Transverse colon (tissue), 4 donors: ENCODE results near the gene GLS2. TPM values are rescaled to one million over a fixed set of nuclear protein-coding genes. Genes with fewer than 3 reads are reported as not detected.
A peak's percentile ranks its signal among the peaks of the same experiment; 100 is the strongest.
"Not testable (repeated sequence)": the region's sequence is repeated elsewhere in the genome, so short reads cannot be mapped to it uniquely, and the experiment has no call there.

Source experiments
- DNase-seq: peaks from one replicate; pipeline ENCODE4 v3.0.0-alpha.2; 2019
- H3K27ac ChIP-seq, 4 donors: fragments of 200-600 bp; sonication (generic); 2 replicates each; pipeline ENCODE4 v1.5.1; 2016 to 2018; ENCODE audit warnings: inconsistent platforms in 4 of 4
- H3K27me3 ChIP-seq: fragments of 200-600 bp; sonication (generic); 2 replicates; pipeline ENCODE4 v1.5.1; 2017; ENCODE audit warnings: inconsistent platforms
- H3K36me3 ChIP-seq, 4 donors: fragments of 200-600 bp; sonication (generic); 2 replicates each; pipeline ENCODE4 v1.5.1; 2017 to 2019; ENCODE audit warnings: inconsistent platforms in 4 of 4
- H3K4me1 ChIP-seq, 4 donors: fragments of 200-600 bp; sonication (generic); 2 replicates each; pipeline ENCODE4 v1.5.1; 2017 to 2020; ENCODE audit warnings: inconsistent platforms in 4 of 4
- H3K4me3 ChIP-seq, 4 donors: fragments of 200-600 bp; sonication (generic); 1 replicate in 1 of 4; 2 replicates in 3 of 4; pipeline versions ENCODE4 v1.5.1 to v1.6.1; 2017 to 2019; ENCODE audit warnings: inconsistent platforms in 4 of 4
- H3K9me3 ChIP-seq, 2 donors: fragments of 200-600 bp; sonication (generic); 2 replicates each; pipeline ENCODE4 v1.5.1; 2017 to 2019; ENCODE audit warnings: inconsistent platforms in 2 of 2
- EP300 ChIP-seq: sonication (generic); formaldehyde crosslinking; IDR thresholded peaks from one replicate; pipeline ENCODE4 v1.6.1; 2017; ENCODE audit warnings: antibody characterized with exemption, low read depth
- POLR2A ChIP-seq: fragments of 450-650 bp; IDR thresholded peaks from one replicate; pipeline ENCODE4 v1.6.1; 2016; ENCODE audit warnings: antibody characterized with exemption, mild to moderate bottlenecking, moderate library complexity
- POLR2AphosphoS5 ChIP-seq, 3 donors: sonication (generic); formaldehyde crosslinking; IDR thresholded peaks; one replicate each; pipeline ENCODE4 v1.6.1; 2016; ENCODE audit warnings: antibody characterized with exemption in 3 of 3
- WGBS, 2 donors: methylation state at CpG; one replicate each; pipeline ENCODE4 v1.1.5; 2018; ENCODE audit warnings: low coverage in 1 of 2; 5-methylcytosine and 5-hydroxymethylcytosine counted together
- in situ Hi-C, 4 donors: fragments of 200-750 bp; cut with MboI; loops; one replicate each; pipeline versions ENCODE4 v1.15.0 to v1.15.1; 2017; ENCODE audit warnings: low sequenced_read_pairs in 3 of 4, low pct_ligation_motif_present in 1 of 4, low pct_unique_long_range_greater_than_20kb in 1 of 4
- intact Hi-C: fragments of 100-400 bp; cut with DNase I; formaldehyde crosslinking; loops from one replicate; pipeline ENCODE4 v1.15.1; 2023; ENCODE audit warnings: low total_unique reads
- total RNA-seq, 4 donors: library from RNA; depleted of rRNA; stranded (reverse); fragments of >200 nt; gene quantifications; one replicate each; pipeline ENCODE4 v1.1.0, GENCODE V29; 2016
- TF ChIP-seq, protein P1 (sequence below), 5 experiments: fragments of 200-600 bp in 3 of 5; fragments of 450-650 bp in 2 of 5; sonication (generic) in 3 of 5; IDR thresholded peaks; 1 replicate in 2 of 5; 2 replicates in 3 of 5; pipeline ENCODE4 v1.5.1; 2016 to 2017; ENCODE audit warnings: antibody characterized with exemption in 5 of 5, inconsistent platforms in 3 of 5, mild to moderate bottlenecking in 2 of 5, moderate library complexity in 1 of 5

Gene GLS2
- total RNA-seq, 4 donors from 2014 or later, result 0.41 to 0.95 TPM; not detected in 2

DNA sequence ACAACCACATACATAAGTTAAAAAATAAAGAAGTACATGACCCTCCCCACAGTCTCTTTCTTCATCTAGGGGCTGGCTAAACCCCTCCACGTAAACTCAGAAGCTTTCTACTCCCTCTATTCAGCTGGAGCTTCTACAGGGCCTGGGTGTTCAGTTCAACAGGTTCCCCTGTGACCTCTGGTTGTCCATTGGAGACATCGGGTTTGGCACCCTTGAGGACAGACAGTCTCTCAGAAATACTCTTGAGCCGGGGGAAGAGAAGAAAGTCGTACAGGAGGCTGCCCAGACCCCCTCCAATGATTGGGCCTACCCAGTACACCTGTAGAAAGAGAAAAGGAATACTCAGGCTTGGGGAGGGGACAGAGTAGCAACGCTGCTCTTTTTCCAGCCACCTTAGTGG, 36.8 kb downstream of the GLS2 start:
- TF ChIP-seq, protein P1, sequence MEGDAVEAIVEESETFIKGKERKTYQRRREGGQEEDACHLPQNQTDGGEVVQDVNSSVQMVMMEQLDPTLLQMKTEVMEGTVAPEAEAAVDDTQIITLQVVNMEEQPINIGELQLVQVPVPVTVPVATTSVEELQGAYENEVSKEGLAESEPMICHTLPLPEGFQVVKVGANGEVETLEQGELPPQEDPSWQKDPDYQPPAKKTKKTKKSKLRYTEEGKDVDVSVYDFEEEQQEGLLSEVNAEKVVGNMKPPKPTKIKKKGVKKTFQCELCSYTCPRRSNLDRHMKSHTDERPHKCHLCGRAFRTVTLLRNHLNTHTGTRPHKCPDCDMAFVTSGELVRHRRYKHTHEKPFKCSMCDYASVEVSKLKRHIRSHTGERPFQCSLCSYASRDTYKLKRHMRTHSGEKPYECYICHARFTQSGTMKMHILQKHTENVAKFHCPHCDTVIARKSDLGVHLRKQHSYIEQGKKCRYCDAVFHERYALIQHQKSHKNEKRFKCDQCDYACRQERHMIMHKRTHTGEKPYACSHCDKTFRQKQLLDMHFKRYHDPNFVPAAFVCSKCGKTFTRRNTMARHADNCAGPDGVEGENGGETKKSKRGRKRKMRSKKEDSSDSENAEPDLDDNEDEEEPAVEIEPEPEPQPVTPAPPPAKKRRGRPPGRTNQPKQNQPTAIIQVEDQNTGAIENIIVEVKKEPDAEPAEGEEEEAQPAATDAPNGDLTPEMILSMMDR (IDR thresholded peaks at IDR 0.05), result no peak
- TF ChIP-seq POLR2A (no peak), POLR2AphosphoS5 (IDR thresholded peaks at IDR 0.05) (no peak), EP300 (no peak)
- WGBS, 2 donors, result 0 to 98% methylated on average over 1 to 5 of the region's 5 CpGs
- intact Hi-C loops (no loop called here), in situ Hi-C loops (loop anchor here in 1 of 4 donors (25.0 kb wide), 1 partner anchor 114 kb away; the partner anchor contains the start of genes IL23A and PAN2)
- no peaks in the 10 kb centered on the region for H3K27me3 ChIP-seq
- no peak for DNase-seq
- H3K4me1 ChIP-seq, result peaks cover 3 to 15% (median 11%) of the 10 kb centered on the region in 4 donors
- H3K4me3 ChIP-seq, result no peak overlapping the region
- H3K9me3 ChIP-seq, result no peaks in the 10 kb centered on the region
- H3K36me3 ChIP-seq, result no peaks in the 10 kb centered on the region
- no peak overlapping the region for H3K27ac ChIP-seq

DNA sequence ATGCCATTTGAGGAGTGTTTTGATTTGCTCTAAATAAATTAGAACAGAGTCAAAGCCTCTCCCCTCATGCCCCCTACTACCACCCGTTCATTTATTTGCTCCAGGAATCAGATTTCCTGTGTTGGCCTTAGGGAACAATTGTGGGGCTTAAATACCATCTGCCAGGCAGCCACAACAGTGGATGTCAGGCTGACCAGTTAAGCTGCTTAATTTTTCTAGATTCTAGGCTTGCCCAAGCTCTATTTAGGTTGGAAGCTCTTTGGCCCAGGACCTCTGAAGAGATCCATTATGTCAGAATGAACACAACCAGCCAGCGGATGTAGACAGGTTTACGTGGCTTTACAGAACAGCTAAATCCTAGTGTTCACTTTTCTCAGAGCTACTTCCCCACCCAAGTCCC, 37.7 kb downstream of the GLS2 start:
- TF ChIP-seq POLR2A (no peak), POLR2AphosphoS5 (IDR thresholded peaks at IDR 0.05) (no peak), EP300 (no peak)
- TF ChIP-seq, protein P1 (IDR thresholded peaks at IDR 0.05), result no peak
- 83 to 93% methylated on average over 1 to 3 of the region's 3 CpGs for WGBS, 2 donors
- no peak for DNase-seq
- peaks cover 3 to 15% (median 11%) of the 10 kb centered on the region in 4 donors for H3K4me1 ChIP-seq
- in situ Hi-C loops (loop anchor here in 1 of 4 donors (25.0 kb wide), 1 partner anchor 113 kb away; the partner anchor contains the start of genes IL23A and PAN2), intact Hi-C loops (no loop called here)
- no peaks in the 10 kb centered on the region for H3K36me3 ChIP-seq
- peak overlapping the region in 2 of 4 donors; percentile 92 to 93 for H3K27ac ChIP-seq
- H3K4me3 ChIP-seq, result no peak overlapping the region
- no peaks in the 10 kb centered on the region for H3K27me3 ChIP-seq
- H3K9me3 ChIP-seq, result no peaks in the 10 kb centered on the region

GRCh38 chr12:56449622-56449984, 38.4 kb downstream of the GLS2 start:
- intact Hi-C loops (no loop called here), in situ Hi-C loops (no loop called here)
- H3K4me1 ChIP-seq, result peaks cover 3 to 15% (median 11%) of the 10 kb centered on the region in 4 donors
- no peak for TF ChIP-seq EP300
- TF ChIP-seq, protein P1 (IDR thresholded peaks at IDR 0.05), result no peak
- no peak for TF ChIP-seq POLR2A
- no peak for TF ChIP-seq POLR2AphosphoS5 (IDR thresholded peaks at IDR 0.05)
- H3K4me3 ChIP-seq, result peak overlapping the region in 3 of 4 donors; percentile 71 to 94 (median 78)
- H3K9me3 ChIP-seq, result no peaks in the 10 kb centered on the region
- no peaks in the 10 kb centered on the region for H3K36me3 ChIP-seq
- no peaks in the 10 kb centered on the region for H3K27me3 ChIP-seq
- no peak for DNase-seq
- WGBS, 2 donors, result 29 to 30% methylated on average over 4 to 5 of the region's 5 CpGs
- peak overlapping the region; percentile 86 to 93 (median 92) for H3K27ac ChIP-seq

GRCh38 chr12:56448860-56449621, 38.9 kb downstream of the GLS2 start, which contains the start of gene TIMELESS:
Gene TIMELESS (minus strand): TSS chr12:56449426. CDS start chr12:56434170, 15,256 bp downstream.
- peak; percentile 92 for DNase-seq
- Histone ChIP-seq H3K4me3 (peak within 1 kb of the TSS; percentile 47 to 94 (median 74)), H3K27ac (peak within 1 kb of the TSS; percentile 86 to 93 (median 92)), H3K27me3 (no peaks in the 10 kb centered on the region), H3K36me3 (no peaks in the 10 kb centered on the region), H3K9me3 (no peaks in the 10 kb centered on the region), H3K4me1 (peaks cover 3 to 15% (median 11%) of the 10 kb centered on the region in 4 donors)
- TF ChIP-seq, protein P1 (IDR thresholded peaks at IDR 0.05), result peak in 2 of 5 experiments; percentile 37 to 53
- TF ChIP-seq EP300, result no peak
- TF ChIP-seq POLR2A, result peak; percentile 68
- peak; percentile 77 to 88 (median 80) for TF ChIP-seq POLR2AphosphoS5 (IDR thresholded peaks at IDR 0.05)
- intact Hi-C loops, result no loop called here
- in situ Hi-C loops, result no loop called here
- WGBS, 2 donors, result 0% methylated on average over 8 to 58 of the region's 58 CpGs

DNA sequence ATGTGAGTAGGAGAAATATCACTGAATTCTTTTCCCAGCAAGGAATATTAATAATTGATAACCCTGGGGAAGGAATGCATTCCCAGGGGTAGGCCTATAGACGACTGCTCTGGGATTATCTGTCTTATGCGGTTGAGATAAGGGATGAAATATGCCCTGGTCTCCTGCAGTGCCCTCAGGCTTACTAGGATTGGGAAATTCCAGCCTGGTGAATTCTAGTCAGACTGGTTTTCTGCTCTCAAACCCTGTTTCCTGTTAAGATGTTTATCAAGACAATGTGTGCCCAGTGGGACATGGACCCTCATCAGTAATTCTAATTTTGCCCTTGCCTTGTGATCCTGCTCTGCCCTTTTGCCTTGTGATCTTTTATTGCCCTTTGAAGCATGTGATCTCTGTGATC, 44.8 kb downstream of the GLS2 start:
- WGBS, 2 donors, result 71 to 84% methylated on average over 2 of the region's 2 CpGs
- intact Hi-C loops, H3K27me3 ChIP-seq, H3K27ac ChIP-seq, H3K4me3 ChIP-seq, H3K36me3 ChIP-seq, DNase-seq, in situ Hi-C loops, H3K9me3 ChIP-seq, H3K4me1 ChIP-seq: not testable (repeated sequence)
